Activated naive CD4-positive, alpha-beta T cell treated with Interleukin-2 at 50 U/mL for 16 hours (primary cell): ENCODE data around the gene PAEP.

Source experiments
- DNase-seq: peaks from one replicate; pipeline ENCODE4 v3.0.0-alpha.2; 2020

The PAEP gene

DNA sequence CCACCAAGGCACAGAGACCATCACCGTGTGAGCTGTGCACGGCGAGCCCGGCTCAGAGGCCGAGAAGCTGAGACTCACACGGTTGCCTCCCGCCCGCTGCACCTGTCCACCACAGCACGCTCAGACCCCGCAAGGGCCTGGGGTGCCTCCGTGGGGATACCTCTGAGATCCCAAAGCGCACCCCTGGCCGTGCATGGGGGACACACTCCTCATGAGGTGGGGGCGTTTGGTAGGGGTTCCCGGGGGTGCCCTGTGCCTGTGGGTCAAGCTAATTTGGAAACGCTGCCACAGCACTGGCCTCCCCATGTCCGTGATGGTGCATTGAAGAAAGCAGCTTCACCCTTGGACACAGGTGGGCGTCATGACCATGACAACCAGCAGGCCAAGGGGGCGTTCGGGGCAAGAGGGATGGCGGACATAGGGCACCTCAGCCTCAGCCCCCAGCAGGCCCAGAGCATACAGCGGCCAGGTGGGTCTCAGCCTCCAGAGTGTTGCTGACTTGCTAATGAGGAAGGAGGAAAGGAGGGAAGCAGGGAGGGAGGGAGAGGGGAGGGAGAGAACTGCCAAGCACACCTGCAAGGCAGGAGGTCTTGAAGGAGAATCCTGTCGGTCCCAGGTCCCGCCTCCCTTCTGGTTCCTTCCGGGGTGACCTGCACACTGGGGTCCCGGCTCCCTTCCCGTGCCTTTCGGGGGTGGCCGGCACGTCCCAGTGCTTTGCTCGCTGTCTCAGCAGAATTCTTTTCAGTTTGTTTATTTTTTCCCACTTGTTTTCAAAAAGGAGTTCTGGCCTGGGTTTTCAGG is 43.1 kb downstream of the PAEP start:
- DNase-seq: no peak

GRCh38 chr9:135605238-135605781 is 43.8 kb downstream of the PAEP start:
- no peak for DNase-seq

DNA sequence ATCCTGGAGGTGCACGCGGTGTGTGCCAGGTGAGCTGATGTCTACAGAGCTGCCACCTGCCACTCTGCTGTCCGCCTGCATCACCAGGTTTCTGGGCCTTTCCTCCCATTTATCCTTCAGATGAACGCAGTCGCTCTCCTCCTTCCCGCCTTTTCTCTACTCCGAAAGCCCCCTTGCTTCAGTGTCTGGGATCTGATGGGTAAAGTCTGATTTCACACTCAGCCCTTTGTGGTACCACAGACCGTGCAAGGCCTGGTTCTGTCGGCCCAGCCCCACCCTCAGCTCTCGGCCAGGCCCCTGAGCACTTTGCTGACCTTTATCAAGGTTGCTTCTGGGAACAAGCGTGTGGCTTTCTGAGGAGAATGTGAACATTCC is 45.3 kb downstream of the PAEP start:
- no peak for DNase-seq

DNA sequence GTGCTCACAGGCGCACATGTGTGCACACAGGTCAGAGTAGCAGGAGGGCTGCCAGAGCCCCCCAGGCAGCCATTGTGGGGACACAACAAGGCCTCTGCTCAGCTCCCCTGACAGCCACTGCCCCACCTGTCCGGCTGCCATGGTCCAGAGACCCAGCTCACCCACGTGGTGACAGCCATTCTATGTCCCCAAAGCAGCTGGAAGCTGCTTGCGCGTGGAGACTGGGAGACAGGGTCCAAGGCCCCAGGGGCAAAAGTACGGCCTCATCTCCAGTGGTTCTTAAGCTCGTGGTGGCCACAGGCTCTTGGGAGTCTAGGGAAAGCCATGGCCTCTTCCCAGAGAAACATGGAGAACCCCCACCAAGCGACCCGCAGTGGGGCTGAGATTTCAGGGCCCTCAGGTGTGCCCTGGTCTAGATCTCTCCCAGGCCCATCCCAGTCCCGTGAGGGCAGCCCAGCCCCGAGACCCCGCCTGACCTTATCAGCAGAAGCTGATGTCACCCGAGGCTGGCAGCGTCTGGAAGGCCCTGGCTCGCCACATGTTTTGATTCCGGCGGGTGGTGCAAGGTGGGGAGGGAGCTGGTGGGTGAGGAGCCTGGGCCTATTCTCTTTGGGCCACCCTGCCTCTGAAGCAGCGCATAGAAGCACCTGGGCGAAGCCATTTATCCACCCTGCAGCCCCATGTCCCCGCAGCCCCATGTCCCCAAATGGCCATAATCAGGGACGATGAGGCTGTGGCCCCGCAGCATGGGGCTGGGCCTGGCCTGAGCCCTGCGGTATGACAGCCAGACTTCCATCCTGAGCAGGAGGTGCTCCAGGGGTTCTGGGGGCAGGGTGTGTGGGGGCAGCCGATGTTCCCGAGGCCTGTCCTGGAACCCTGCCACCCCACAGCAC is 46.1 kb downstream of the PAEP start:
- DNase-seq: no peak

DNA sequence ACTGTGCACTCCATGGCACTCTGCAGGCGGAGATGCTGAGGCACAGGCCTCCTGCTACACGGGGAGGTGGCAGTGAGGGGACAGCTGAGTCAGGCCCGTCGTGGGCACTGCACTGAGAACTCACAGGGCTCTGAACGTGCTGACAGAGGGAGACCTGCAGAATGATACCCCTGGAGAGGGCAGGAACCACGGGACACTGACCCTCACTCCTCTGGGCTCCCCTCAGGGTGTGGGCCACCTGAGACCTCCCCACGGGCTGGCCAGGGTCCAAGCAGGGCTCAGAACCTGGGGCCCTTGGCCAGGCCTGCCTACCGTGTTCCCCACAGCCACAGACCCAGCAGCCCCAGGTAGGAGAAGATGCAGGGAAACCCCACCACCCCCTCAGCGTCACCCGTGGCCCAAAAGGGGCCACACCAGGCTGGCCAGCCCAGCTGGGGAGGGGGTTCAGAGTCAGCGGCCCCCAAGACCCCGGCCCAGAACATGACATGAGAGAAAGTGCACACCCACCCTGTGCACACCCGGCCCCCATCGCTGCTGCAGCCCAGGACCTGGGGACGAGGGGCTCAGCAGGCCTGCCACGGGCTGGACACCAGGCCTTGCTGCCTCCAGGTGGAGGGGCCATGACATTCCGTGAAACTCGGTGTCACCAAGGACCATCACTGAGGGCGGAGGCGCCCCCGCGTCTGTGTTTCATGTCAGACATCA is 46.9 kb downstream of the PAEP start:
- DNase-seq: no peak

DNA sequence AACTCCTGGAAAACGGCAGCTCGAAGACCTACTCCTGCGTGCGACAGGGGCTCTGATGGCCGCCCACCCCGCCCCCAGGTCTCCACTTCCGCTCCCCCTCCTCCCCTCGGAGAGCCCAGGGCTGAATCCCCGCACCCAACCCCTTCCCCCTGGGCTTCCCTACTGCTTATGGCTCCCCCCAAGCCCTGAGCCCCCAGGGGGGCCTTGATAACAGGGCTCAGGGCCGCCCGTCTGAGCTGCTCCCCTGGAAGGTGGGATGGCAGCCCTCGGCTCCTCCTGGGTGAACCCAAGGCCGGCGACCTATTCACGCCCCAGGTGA is 47.4 kb downstream of the PAEP start:
- no peak for DNase-seq

DNA sequence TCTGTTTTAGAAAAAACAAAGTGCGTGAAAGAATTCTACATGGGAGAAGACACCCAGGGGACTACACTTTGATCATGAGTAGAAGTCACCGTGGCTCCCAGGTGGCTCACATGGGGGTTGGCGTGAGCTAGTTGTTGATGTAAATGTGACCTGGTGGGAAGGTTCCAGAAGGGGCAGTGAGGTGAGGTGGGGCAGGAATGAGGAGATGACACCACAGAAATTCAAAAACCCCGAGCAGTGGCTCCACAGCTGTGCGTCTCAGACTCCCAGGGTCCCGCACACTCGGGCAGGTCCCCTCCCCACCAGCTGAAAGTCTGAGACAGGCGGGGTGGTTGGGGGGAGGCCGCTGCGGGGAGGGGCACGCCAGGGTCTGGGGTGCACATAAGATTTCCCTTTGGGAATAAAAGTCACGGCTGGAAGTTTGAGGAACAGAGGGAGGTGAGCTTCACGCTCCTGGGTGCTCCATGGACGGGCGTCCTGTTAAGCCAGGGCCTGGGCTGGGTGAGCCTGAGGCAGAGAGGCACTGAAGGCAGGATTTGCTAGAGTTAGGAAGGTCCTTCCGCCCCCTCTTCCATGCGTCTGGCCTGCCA is 47.9 kb downstream of the PAEP start:
- DNase-seq: no peak

GRCh38 chr9:135610290-135611141 is 49.0 kb downstream of the PAEP start:
- no peak for DNase-seq

DNA sequence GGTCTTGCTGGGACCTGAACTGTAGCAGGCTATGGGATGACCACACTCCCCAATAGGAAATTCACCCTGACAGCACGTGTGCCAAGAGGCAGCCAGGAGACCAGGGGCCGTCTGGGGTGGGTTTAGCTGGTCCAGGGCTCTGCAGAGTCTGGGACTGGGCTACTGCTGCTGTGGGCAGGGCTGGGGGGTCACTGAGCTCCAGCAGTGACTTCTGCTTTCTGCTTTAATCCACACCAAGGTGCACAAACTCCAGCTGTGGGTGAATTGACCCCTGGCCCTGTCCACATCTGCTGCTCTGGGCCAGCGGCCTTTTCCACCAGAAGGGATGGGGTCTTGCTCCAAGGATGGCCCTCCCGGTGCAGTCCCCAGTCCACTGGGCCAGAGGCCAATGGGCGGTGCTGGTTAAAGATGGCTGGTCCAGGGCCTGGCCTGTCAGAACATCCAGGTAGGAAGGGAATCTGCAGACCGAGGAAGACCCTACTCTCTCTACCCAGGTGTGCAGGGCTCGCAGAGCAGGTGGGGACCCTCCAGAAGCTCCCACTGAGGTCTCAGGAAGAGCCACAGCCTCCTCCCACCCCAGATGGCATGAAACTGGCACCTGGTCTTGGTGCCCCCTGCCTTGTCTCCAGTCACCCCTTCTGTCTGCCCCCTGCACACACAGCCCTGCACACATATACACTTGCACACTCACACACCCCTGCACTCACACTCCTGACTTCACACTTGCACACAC is 49.8 kb downstream of the PAEP start:
- DNase-seq: no peak

- DNase-seq: no peak
Observed at GRCh38 chr9:135611875-135612209, 50.3 kb downstream of the PAEP start.

GRCh38 chr9:135612437-135612836 is 50.9 kb downstream of the PAEP start:
- no peak for DNase-seq

GRCh38 chr9:135612981-135613910 is 51.7 kb downstream of the PAEP start:
- DNase-seq: no peak

- no peak for DNase-seq
Observed at GRCh38 chr9:135613946-135614805, 52.6 kb downstream of the PAEP start.

DNA sequence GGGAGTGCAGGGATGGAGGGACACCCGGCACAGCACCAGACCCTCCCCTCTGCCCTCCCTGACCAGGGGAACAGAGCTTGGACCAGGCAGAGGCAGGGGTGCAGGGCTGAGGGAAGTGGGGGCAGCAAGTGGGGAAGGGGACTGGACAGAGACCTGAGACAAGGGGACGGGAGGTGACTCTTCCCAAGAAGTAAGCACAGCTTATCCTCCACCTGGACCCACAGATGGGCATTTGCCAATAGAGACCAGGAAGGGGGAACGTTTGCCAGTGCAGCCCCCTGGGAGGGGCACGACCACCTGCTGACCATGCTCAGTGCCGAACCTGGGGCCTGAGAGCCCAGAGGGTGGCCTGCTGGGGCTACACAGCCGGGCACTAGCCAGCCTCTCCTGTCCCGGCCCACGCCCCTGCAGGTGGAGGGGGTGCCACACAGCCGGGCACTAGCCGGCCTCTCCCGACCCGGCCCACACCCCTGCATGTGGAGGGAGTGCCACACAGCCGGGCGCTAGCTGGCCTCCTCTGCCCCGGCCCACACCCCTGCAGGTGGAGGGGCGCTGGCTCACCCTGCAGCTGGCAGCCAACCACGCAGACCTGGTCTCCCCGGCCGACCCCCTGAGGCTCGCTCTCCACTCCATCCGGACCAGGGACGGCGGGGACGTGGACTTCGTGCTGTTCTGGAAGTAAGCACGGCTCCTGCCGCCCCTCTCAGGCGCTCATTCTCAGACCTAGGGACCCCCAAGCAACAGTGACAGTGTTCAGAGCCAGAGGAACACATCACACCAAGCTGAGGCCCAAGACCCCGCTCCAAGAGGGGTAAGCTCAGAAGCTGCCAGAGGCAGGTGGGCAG is 53.5 kb downstream of the PAEP start:
- DNase-seq: no peak

GRCh38 chr9:135615666-135616618 is 54.4 kb downstream of the PAEP start:
- no peak for DNase-seq
